ENCODE measurements around the gene CHCT1. TPM values are rescaled to one million over a fixed set of nuclear protein-coding genes. Genes with fewer than 3 reads are reported as not detected.
"Not testable (repeated sequence)": the region's sequence is repeated elsewhere in the genome, so short reads cannot be mapped to it uniquely, and the experiment has no call there.

CHCT1 gene
- total RNA-seq (under 1 TPM in 1 of 9 donors, not detected in 8; 0.41 TPM), polyA plus RNA-seq (under 1 TPM in 1 of 3 donors, not detected in 2; 0.37 TPM)
- long read RNA-seq, donor 1: 0 reads
- long read RNA-seq, donor 2: 0 reads
- long read RNA-seq, donor 3: 0 reads
- long read RNA-seq, donor 4: 0 reads
- long read RNA-seq, donor 5: 0 reads
- long read RNA-seq, donor 6: 0 reads
- long read RNA-seq, donor 7: 0 reads
- long read RNA-seq, donor 8: 0 reads
- long read RNA-seq, donor 9: 0 reads
- long read RNA-seq, donor 10: 0 reads

GRCh38 chr17:60422162-60422665 lies at the start of gene CHCT1:
Gene CHCT1 (plus strand): TSS chr17:60422489. CDS start chr17:60422593, 104 bp downstream.
- H3K27me3 ChIP-seq: no peaks in the 10 kb centered on the region
- H3K9me3 ChIP-seq (replicated peaks in 1 of 3): no peaks in the 10 kb centered on the region
- H3K27ac ChIP-seq: peak within 1 kb of the TSS in 2 of 5 donors; percentile 45 to 47
- no peak for DNase-seq
- intact Hi-C loops (cut with DNase I): loop anchor here in 1 of 2 donors (10.0 kb wide), 1 partner anchor 187 kb away; no protein-coding TSS in a partner anchor
- H3K36me3 ChIP-seq (replicated peaks in 1 of 2): no peaks in the 10 kb centered on the region
- H3K4me3 ChIP-seq: peak within 1 kb of the TSS in 3 of 4 donors; percentile 7 to 61 (median 33)
- no peak for TF ChIP-seq POLR2A (IDR thresholded peaks at IDR 0.05)
- TF ChIP-seq CTCF (IDR thresholded peaks at IDR 0.05): no peak
- peaks cover 0 to 8% of the 10 kb centered on the region in 2 donors for H3K4me1 ChIP-seq (replicated peaks in 1 of 2)
- 68 to 84% (median 73%) methylated on average over 12 to 18 of the region's 18 CpGs for WGBS, 4 donors

DNA sequence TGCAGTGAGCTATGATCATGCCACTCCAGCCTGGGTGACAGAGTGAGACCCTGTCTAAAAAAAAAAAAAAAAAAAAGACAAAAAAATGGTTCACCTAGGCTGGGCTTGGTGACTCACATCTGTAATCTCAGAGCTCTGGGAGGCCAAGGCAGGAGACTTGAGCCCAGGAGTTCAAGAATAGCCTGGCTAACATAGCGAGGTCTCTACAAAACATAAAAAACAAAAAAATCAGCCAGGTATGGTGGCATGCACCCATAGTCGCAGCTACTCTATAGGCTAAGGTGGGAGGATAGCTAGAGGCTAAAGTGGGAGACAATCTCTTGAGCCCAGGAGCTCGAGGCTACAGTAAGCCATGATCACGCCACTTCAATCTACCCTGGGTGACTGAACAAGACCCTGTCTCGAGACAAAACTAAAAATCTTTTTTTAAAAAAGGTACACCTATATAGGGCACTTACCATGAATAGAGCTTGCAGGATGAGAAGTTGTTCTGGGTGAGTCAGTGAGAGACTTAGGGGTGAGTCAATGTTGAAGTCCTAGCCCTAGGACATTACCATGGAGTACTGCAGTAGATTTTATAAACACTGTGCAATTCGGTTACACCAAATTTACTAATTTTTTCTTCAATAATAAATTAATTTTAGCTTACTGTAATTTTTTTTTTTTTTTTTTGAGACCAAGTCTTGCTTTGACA lies 49.4 kb upstream of the CHCT1 start:
- no peaks in the 10 kb centered on the region for H3K9me3 ChIP-seq (replicated peaks in 1 of 3)
- DNase-seq: no peak
- peaks cover 0 to 5% of the 10 kb centered on the region in 2 donors for H3K4me1 ChIP-seq (replicated peaks in 1 of 2)
- no peak overlapping the region for H3K27ac ChIP-seq
- H3K4me3 ChIP-seq: no peak overlapping the region
- intact Hi-C loops (cut with DNase I): no loop called here
- H3K27me3 ChIP-seq: no peaks in the 10 kb centered on the region
- no peaks in the 10 kb centered on the region for H3K36me3 ChIP-seq (replicated peaks in 1 of 2)
- WGBS, 4 donors: 87 to 91% (median 89%) methylated on average over 6 of the region's 6 CpGs
- TF ChIP-seq POLR2A (IDR thresholded peaks at IDR 0.05) (no peak), CTCF (IDR thresholded peaks at IDR 0.05) (no peak)

DNA sequence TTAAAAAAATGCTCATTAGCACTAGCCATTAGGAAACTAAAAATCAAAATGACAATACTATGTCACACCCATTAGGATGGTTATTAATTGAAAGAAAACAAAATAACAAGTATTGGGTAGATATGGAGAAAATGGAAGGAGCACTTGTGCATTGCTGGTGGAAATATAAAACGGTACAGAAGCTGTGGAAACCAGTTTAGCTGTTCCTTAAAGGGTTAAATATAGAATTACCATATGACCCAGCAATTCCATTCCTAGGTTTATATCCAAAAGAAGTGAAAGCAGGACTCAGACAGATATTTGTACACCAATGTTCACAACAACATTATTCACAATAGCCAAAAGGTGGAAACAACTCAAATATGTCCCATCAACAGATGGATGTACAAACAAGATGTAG lies 44.1 kb upstream of the CHCT1 start:
- H3K4me3 ChIP-seq; H3K27ac ChIP-seq; DNase-seq; intact Hi-C loops (cut with DNase I); H3K9me3 ChIP-seq (replicated peaks in 1 of 3); H3K27me3 ChIP-seq; H3K36me3 ChIP-seq (replicated peaks in 1 of 2): not testable (repeated sequence)
- 91 to 100% (median 99%) methylated on average over 1 of the region's 1 CpG for WGBS, 4 donors
- H3K4me1 ChIP-seq (replicated peaks in 1 of 2): peaks cover 0 to 15% of the 10 kb centered on the region in 2 donors

- H3K9me3 ChIP-seq (replicated peaks in 1 of 3); DNase-seq; intact Hi-C loops (cut with DNase I); H3K27me3 ChIP-seq; H3K36me3 ChIP-seq (replicated peaks in 1 of 2); H3K4me3 ChIP-seq; H3K27ac ChIP-seq: not testable (repeated sequence)
- H3K4me1 ChIP-seq (replicated peaks in 1 of 2): peaks cover 5 to 28% of the 10 kb centered on the region in 2 donors
- WGBS, 4 donors: 36 to 61% (median 59%) methylated on average over 2 of the region's 3 CpGs
These were observed 42.8 kb upstream of the CHCT1 start for GRCh38 chr17:60379461-60379860.

- H3K27me3 ChIP-seq: no peaks in the 10 kb centered on the region
- no peak overlapping the region for H3K4me3 ChIP-seq
- H3K4me1 ChIP-seq (replicated peaks in 1 of 2): peaks cover 5 to 47% of the 10 kb centered on the region in 2 donors
- H3K27ac ChIP-seq: no peak overlapping the region
- 55 to 72% (median 60%) methylated on average over 4 of the region's 4 CpGs for WGBS, 4 donors
- no peaks in the 10 kb centered on the region for H3K36me3 ChIP-seq (replicated peaks in 1 of 2)
- no peaks in the 10 kb centered on the region for H3K9me3 ChIP-seq (replicated peaks in 1 of 3)
- DNase-seq: peak in 4 of 7 donors; percentile 28 to 60 (median 52)
- intact Hi-C loops (cut with DNase I): no loop called here
- no peak for TF ChIP-seq POLR2A (IDR thresholded peaks at IDR 0.05)
- TF ChIP-seq CTCF (IDR thresholded peaks at IDR 0.05): no peak
These were observed 40.3 kb upstream of the CHCT1 start for GRCh38 chr17:60381958-60382357.
